PFSK-1 (cell line): Measurements from ENCODE around the gene MAP4K2.

Source experiments
- FOXP2 ChIP-seq: optimal IDR thresholded peaks from 2 replicates; pipeline ENCODE3; 2011; ENCODE audit warnings: borderline replicate concordance, control low read depth, inconsistent platforms; ENCODE audit not compliant: insufficient read depth; ENCODE audit errors: extremely low read length, extremely low read depth
- POLR2AphosphoS5 ChIP-seq: IDR thresholded peaks from 2 replicates; pipeline ENCODE4 v1.6.1; 2012; ENCODE audit warnings: low read depth, mild to moderate bottlenecking, control low read depth, low read length, moderate library complexity
- REST ChIP-seq, 2 experiments: IDR thresholded peaks; 2 replicates each; pipeline versions ENCODE4 v1.6.1 to v1.8.0; 2011 to 2012; ENCODE audit warnings: low read depth in 2 of 2, low read length in 2 of 2, control low read depth in 1 of 2, inconsistent platforms in 1 of 2, mild to moderate bottlenecking in 1 of 2, moderate library complexity in 1 of 2; ENCODE audit not compliant: insufficient read depth in 1 of 2
- SIN3A ChIP-seq: IDR thresholded peaks from 2 replicates; pipeline ENCODE4 v1.6.1; 2012; ENCODE audit warnings: mild to moderate bottlenecking, low read length, moderate library complexity, borderline replicate concordance; ENCODE audit not compliant: insufficient read depth
- TAF1 ChIP-seq: IDR thresholded peaks from 2 replicates; pipeline ENCODE4 v1.6.1; 2012; ENCODE audit warnings: low read length, control low read depth, borderline replicate concordance; ENCODE audit not compliant: insufficient read depth

Gene MAP4K2

GRCh38 chr11:64843686-64844329 lies 40.8 kb upstream of the MAP4K2 start:
- TF ChIP-seq FOXP2 (no peak), REST (IDR thresholded peaks at IDR 0.05; ENCODE audit: insufficient read depth in 1 of 2, low read depth in 2 of 2, low read length in 2 of 2) (no peak), TAF1 (no peak), SIN3A (no peak), POLR2AphosphoS5 (no peak)

- TF ChIP-seq POLR2AphosphoS5, result no peak
- TF ChIP-seq TAF1, result no peak
- TF ChIP-seq REST (IDR thresholded peaks at IDR 0.05; ENCODE audit: insufficient read depth in 1 of 2, low read depth in 2 of 2, low read length in 2 of 2), result no peak
- no peak for TF ChIP-seq SIN3A
These were observed 40.1 kb upstream of the MAP4K2 start for GRCh38 chr11:64842851-64843685.

- TF ChIP-seq SIN3A, result no peak
- TF ChIP-seq TAF1, result no peak
- TF ChIP-seq POLR2AphosphoS5, result no peak
- TF ChIP-seq REST (IDR thresholded peaks at IDR 0.05; ENCODE audit: insufficient read depth in 1 of 2, low read depth in 2 of 2, low read length in 2 of 2), result no peak
These were observed 39.3 kb upstream of the MAP4K2 start for GRCh38 chr11:64842366-64842759.

- TF ChIP-seq REST (IDR thresholded peaks at IDR 0.05; ENCODE audit: insufficient read depth in 1 of 2, low read depth in 2 of 2, low read length in 2 of 2), result no peak
- no peak for TF ChIP-seq SIN3A
- TF ChIP-seq FOXP2, result no peak
- no peak for TF ChIP-seq TAF1
- no peak for TF ChIP-seq POLR2AphosphoS5
These were observed 38.8 kb upstream of the MAP4K2 start for GRCh38 chr11:64841592-64842365.
